Tongue (tissue), 2 donors: ENCODE data around the gene MTRF1. TPM values are rescaled to one million over a fixed set of nuclear protein-coding genes. Genes with fewer than 3 reads are reported as not detected.

ENCODE experiments used
- DNase-seq: peaks from one replicate; pipeline ENCODE4 v3.0.0-alpha.2; 2015
- total RNA-seq: library from RNA; depleted of rRNA; stranded (reverse); fragments of >200 nt; gene quantifications from one replicate; pipeline ENCODE4 v1.2.3, GENCODE V29; 2014

MTRF1 gene
- 17.1 TPM for total RNA-seq

GRCh38 chr13:41263261-41263971, at the start of gene MTRF1:
TSS of gene MTRF1 (minus strand) at chr13:41263576. CDS start at chr13:41260907, 2,669 bp downstream.
- DNase-seq = peak; percentile 93

- DNase-seq = no peak
Observed at GRCh38 chr13:41313117-41313516, 49.7 kb upstream of the MTRF1 start.

- DNase-seq = peak; percentile 66
Observed at GRCh38 chr13:41312176-41312500, 48.8 kb upstream of the MTRF1 start.

- DNase-seq = peak; percentile 60
Observed at GRCh38 chr13:41311406-41312175, 48.2 kb upstream of the MTRF1 start.

GRCh38 chr13:41310963-41311405, 47.6 kb upstream of the MTRF1 start, which contains the start of gene NAA16:
TSS of gene NAA16 (plus strand) at chr13:41311267. CDS start at chr13:41311529, 262 bp downstream.
- peak; percentile 98 for DNase-seq

GRCh38 chr13:41307884-41308640, 44.7 kb upstream of the MTRF1 start:
- no peak for DNase-seq

- no peak for DNase-seq
Observed at GRCh38 chr13:41306271-41307145, 43.1 kb upstream of the MTRF1 start.

GRCh38 chr13:41304551-41304950, 41.2 kb upstream of the MTRF1 start:
- no peak for DNase-seq

- DNase-seq = no peak
Observed at GRCh38 chr13:41302743-41303142, 39.4 kb upstream of the MTRF1 start.

GRCh38 chr13:41299316-41300094, 36.1 kb upstream of the MTRF1 start:
- no peak for DNase-seq

GRCh38 chr13:41296879-41297646, 33.7 kb upstream of the MTRF1 start:
- DNase-seq = no peak

- no peak for DNase-seq
Observed at GRCh38 chr13:41295973-41296372, 32.6 kb upstream of the MTRF1 start.

GRCh38 chr13:41294914-41295313, 31.5 kb upstream of the MTRF1 start:
- DNase-seq = no peak

- DNase-seq = no peak
Observed at GRCh38 chr13:41293272-41293671, 29.9 kb upstream of the MTRF1 start.

- no peak for DNase-seq
Observed at GRCh38 chr13:41291246-41291645, 27.9 kb upstream of the MTRF1 start.

- DNase-seq = no peak
Observed at GRCh38 chr13:41289463-41289881, 26.1 kb upstream of the MTRF1 start.

- DNase-seq = no peak
Observed at GRCh38 chr13:41286370-41286769, 23.0 kb upstream of the MTRF1 start.

- DNase-seq = no peak
Observed at GRCh38 chr13:41284512-41285288, 21.3 kb upstream of the MTRF1 start.

- no peak for DNase-seq
Observed at GRCh38 chr13:41282129-41282571, 18.8 kb upstream of the MTRF1 start.
